GM19193 (cell line): ENCODE measurements around the gene LANCL3.

Experiments
- POLR2A ChIP-seq: IDR thresholded peaks from 4 replicates; pipeline ENCODE4 v1.6.1; 2011; ENCODE audit not compliant: insufficient read depth, insufficient read length; ENCODE audit errors: extremely low read depth

LANCL3 gene

GRCh38 chrX:37678574-37678973, 107.1 kb downstream of the LANCL3 start:
- TF ChIP-seq POLR2A: no peak

- TF ChIP-seq POLR2A: no peak
Observed at GRCh38 chrX:37679230-37679629, 107.8 kb downstream of the LANCL3 start.

GRCh38 chrX:37679888-37680287, 108.4 kb downstream of the LANCL3 start:
- no peak for TF ChIP-seq POLR2A

- no peak for TF ChIP-seq POLR2A
Observed at GRCh38 chrX:37684426-37684825, 113.0 kb downstream of the LANCL3 start.

- no peak for TF ChIP-seq POLR2A
Observed at GRCh38 chrX:37684973-37685372, 113.5 kb downstream of the LANCL3 start.

GRCh38 chrX:37685381-37686359, 114.2 kb downstream of the LANCL3 start, which contains the start of gene XK:
TSS of gene XK (plus strand) at chrX:37685791. CDS start at chrX:37685962, 171 bp downstream.
- no peak for TF ChIP-seq POLR2A

GRCh38 chrX:37686369-37686995, 115.0 kb downstream of the LANCL3 start:
- TF ChIP-seq POLR2A: no peak

GRCh38 chrX:37686996-37687395, 115.5 kb downstream of the LANCL3 start:
- TF ChIP-seq POLR2A: no peak

GRCh38 chrX:37690119-37690518, 118.7 kb downstream of the LANCL3 start:
- no peak for TF ChIP-seq POLR2A

- no peak for TF ChIP-seq POLR2A
Observed at GRCh38 chrX:37692918-37693317, 121.5 kb downstream of the LANCL3 start.

GRCh38 chrX:37697169-37697760, 125.8 kb downstream of the LANCL3 start:
- no peak for TF ChIP-seq POLR2A

- no peak for TF ChIP-seq POLR2A
Observed at GRCh38 chrX:37701588-37701987, 130.1 kb downstream of the LANCL3 start.

GRCh38 chrX:37711991-37712390, 140.5 kb downstream of the LANCL3 start:
- no peak for TF ChIP-seq POLR2A

GRCh38 chrX:37712458-37712857, 141.0 kb downstream of the LANCL3 start:
- TF ChIP-seq POLR2A: no peak

- TF ChIP-seq POLR2A: no peak
Observed at GRCh38 chrX:37714479-37714878, 143.0 kb downstream of the LANCL3 start.

- no peak for TF ChIP-seq POLR2A
Observed at GRCh38 chrX:37716602-37717001, 145.1 kb downstream of the LANCL3 start.

GRCh38 chrX:37717708-37718107, 146.2 kb downstream of the LANCL3 start:
- TF ChIP-seq POLR2A: no peak
